Measurements from ENCODE around the gene TMEM219. TPM values are rescaled to one million over a fixed set of nuclear protein-coding genes. Genes with fewer than 3 reads are reported as not detected.
"Not testable (repeated sequence)": the region's sequence is repeated elsewhere in the genome, so short reads cannot be mapped to it uniquely, and the experiment has no call there.

TMEM219 gene
- total RNA-seq, 4 donors from 2014 or later, result 149 to 210 (median 158) TPM

- Histone ChIP-seq H3K4me1 (peaks cover 0 to 10% (median 4%) of the 10 kb centered on the region in 4 donors), H3K36me3 (no peaks in the 10 kb centered on the region), H3K9me3 (no peaks in the 10 kb centered on the region), H3K27ac (no peak overlapping the region), H3K4me3 (no peak overlapping the region), H3K27me3 (peaks cover 11% of the 10 kb centered on the region)
- no peak for DNase-seq
- no peak for TF ChIP-seq EP300 (IDR thresholded peaks at IDR 0.05; ENCODE audit: low read depth)
- TF ChIP-seq POLR2A (IDR thresholded peaks at IDR 0.05), result no peak
- intact Hi-C loops (cut with DNase I; ENCODE audit: low total_unique reads), result loop anchor here (5.0 kb wide), 1 partner anchor 1759 kb away; no protein-coding TSS in a partner anchor
- in situ Hi-C loops (cut with MboI; ENCODE audit: low pct_ligation_motif_present in 1 of 4, low pct_unique_long_range_greater_than_20kb in 1 of 4, low sequenced_read_pairs in 3 of 4), result loop anchor here in 2 of 4 donors (25.0 kb wide), 2 partner anchors 154 to 329 kb away; partner anchors contain the start of genes CDIPT (in 2 of the 2) and QPRT (in 1 of the 2)
- 69 to 95% methylated on average over 3 to 8 of the region's 8 CpGs for WGBS, 2 donors (ENCODE audit: low coverage in 1 of 2)
Observed at GRCh38 chr16:30016555-30017276, 54.8 kb downstream of the TMEM219 start.

- Histone ChIP-seq H3K27me3 (peaks cover 5% of the 10 kb centered on the region), H3K4me1 (peaks cover 0 to 10% (median 4%) of the 10 kb centered on the region in 4 donors), H3K9me3 (no peaks in the 10 kb centered on the region), H3K27ac (no peak overlapping the region), H3K4me3 (no peak overlapping the region), H3K36me3 (no peaks in the 10 kb centered on the region)
- in situ Hi-C loops (cut with MboI; ENCODE audit: low pct_ligation_motif_present in 1 of 4, low pct_unique_long_range_greater_than_20kb in 1 of 4, low sequenced_read_pairs in 3 of 4), result loop anchor here in 2 of 4 donors (25.0 kb wide), 2 partner anchors 155 to 330 kb away; partner anchors contain the start of genes CDIPT (in 2 of the 2) and QPRT (in 1 of the 2)
- no peak for TF ChIP-seq POLR2A (IDR thresholded peaks at IDR 0.05)
- no peak for TF ChIP-seq EP300 (IDR thresholded peaks at IDR 0.05; ENCODE audit: low read depth)
- no peak for TF ChIP-seq POLR2AphosphoS5 (IDR thresholded peaks at IDR 0.05)
- intact Hi-C loops (cut with DNase I; ENCODE audit: low total_unique reads), result loop anchor here (5.0 kb wide), 1 partner anchor 1760 kb away; no protein-coding TSS in a partner anchor
- no peak for DNase-seq
- 96 to 100% methylated on average over 2 of the region's 2 CpGs for WGBS, 2 donors (ENCODE audit: low coverage in 1 of 2)
Observed at GRCh38 chr16:30017277-30017656, 55.4 kb downstream of the TMEM219 start.

GRCh38 chr16:30017937-30018336 is 56.1 kb downstream of the TMEM219 start:
- 87 to 90% methylated on average over 2 to 4 of the region's 4 CpGs for WGBS, 2 donors (ENCODE audit: low coverage in 1 of 2)

GRCh38 chr16:30018731-30019158 is 56.9 kb downstream of the TMEM219 start:
- H3K9me3 ChIP-seq, result no peaks in the 10 kb centered on the region
- no peak overlapping the region for H3K27ac ChIP-seq
- peaks cover 0 to 10% (median 4%) of the 10 kb centered on the region in 4 donors for H3K4me1 ChIP-seq
- TF ChIP-seq EP300 (IDR thresholded peaks at IDR 0.05; ENCODE audit: low read depth) (no peak), POLR2A (IDR thresholded peaks at IDR 0.05) (no peak), CTCF (IDR thresholded peaks at IDR 0.05) (no peak), POLR2AphosphoS5 (IDR thresholded peaks at IDR 0.05) (no peak)
- H3K4me3 ChIP-seq, result no peak overlapping the region
- no peaks in the 10 kb centered on the region for H3K27me3 ChIP-seq
- H3K36me3 ChIP-seq, result no peaks in the 10 kb centered on the region
- in situ Hi-C loops (cut with MboI; ENCODE audit: low pct_ligation_motif_present in 1 of 4, low pct_unique_long_range_greater_than_20kb in 1 of 4, low sequenced_read_pairs in 3 of 4) (loop anchor here in 2 of 4 donors (25.0 kb wide), 2 partner anchors 156 to 331 kb away; partner anchors contain the start of genes CDIPT (in 2 of the 2) and QPRT (in 1 of the 2)), intact Hi-C loops (cut with DNase I; ENCODE audit: low total_unique reads) (loop anchor here (5.0 kb wide), 1 partner anchor 1761 kb away; no protein-coding TSS in a partner anchor)
- WGBS, 2 donors (ENCODE audit: low coverage in 1 of 2), result 75 to 83% methylated on average over 1 to 4 of the region's 4 CpGs
- DNase-seq, result no peak

More at GRCh38 chr16:30017937-30018336, 56.1 kb downstream of the TMEM219 start:
- intact Hi-C loops (cut with DNase I; ENCODE audit: low total_unique reads), result loop anchor here (5.0 kb wide), 1 partner anchor 1761 kb away; no protein-coding TSS in a partner anchor
- H3K4me3 ChIP-seq, H3K9me3 ChIP-seq, H3K36me3 ChIP-seq, DNase-seq, H3K27ac ChIP-seq, H3K27me3 ChIP-seq: not testable (repeated sequence)
- in situ Hi-C loops (cut with MboI; ENCODE audit: low pct_ligation_motif_present in 1 of 4, low pct_unique_long_range_greater_than_20kb in 1 of 4, low sequenced_read_pairs in 3 of 4), result loop anchor here in 2 of 4 donors (25.0 kb wide), 2 partner anchors 156 to 331 kb away; partner anchors contain the start of genes CDIPT (in 2 of the 2) and QPRT (in 1 of the 2)
- H3K4me1 ChIP-seq, result peaks cover 0 to 10% (median 4%) of the 10 kb centered on the region in 4 donors

Other genes starting within 250 kb of the TMEM219 start
- gene C16orf54, start 216.1 kb upstream of the TMEM219 start, total RNA-seq, result 1 to 10 TPM in 3 of 4 donors, not detected in 1; 3.0 to 8.2 (median 3.8) TPM
- gene ZG16, start 183.8 kb upstream of the TMEM219 start, total RNA-seq, result 1,000 to 10,000 TPM in 1 of 4 donors, 100 to 1,000 TPM in 1, 10 to 100 TPM in 2; 73.4 to 1,268 (median 104) TPM
- 100 to 1,000 TPM in 1 of 4 donors, 10 to 100 TPM in 3; 37.6 to 159 (median 59.5) TPM for gene KIF22, start 171.3 kb upstream of the TMEM219 start, total RNA-seq
- 100 to 1,000 TPM; 170 to 292 (median 233) TPM for gene MAZ, start 155.6 kb upstream of the TMEM219 start, total RNA-seq
- gene PRRT2, start 149.9 kb upstream of the TMEM219 start, total RNA-seq, result 1 to 10 TPM in 3 of 4 donors, not detected in 1; 1.4 to 6.0 (median 1.9) TPM
- gene PAGR1, start 145.9 kb upstream of the TMEM219 start, total RNA-seq, result 10 to 100 TPM; 28.8 to 47.5 (median 32.3) TPM
- gene MVP, start 141.6 kb upstream of the TMEM219 start, total RNA-seq, result 100 to 1,000 TPM; 483 to 654 (median 553) TPM
- 100 to 1,000 TPM in 1 of 4 donors, 10 to 100 TPM in 3; 58.5 to 139 (median 94.5) TPM for gene CDIPT, start 98.9 kb upstream of the TMEM219 start, total RNA-seq
- 1 to 10 TPM; 2.0 to 9.7 (median 6.3) TPM for gene SEZ6L2, start 62.5 kb upstream of the TMEM219 start, total RNA-seq
- 1 to 10 TPM in 2 of 4 donors, under 1 TPM in 1, not detected in 1; 0.40 to 1.2 (median 1.1) TPM for gene ASPHD1, start 61.6 kb upstream of the TMEM219 start, total RNA-seq
- 100 to 1,000 TPM in 1 of 4 donors, 10 to 100 TPM in 3; 40.3 to 110 (median 57.4) TPM for gene KCTD13, start 35.9 kb upstream of the TMEM219 start, total RNA-seq
- 100 to 1,000 TPM in 1 of 4 donors, 10 to 100 TPM in 3; 54.6 to 103 (median 68.1) TPM for gene TAOK2, start 11.8 kb downstream of the TMEM219 start, total RNA-seq
- gene HIRIP3, start 33.5 kb downstream of the TMEM219 start, total RNA-seq, result 10 to 100 TPM in 2 of 4 donors, 1 to 10 TPM in 2; 1.8 to 11.7 (median 8.8) TPM
- 10 to 100 TPM; 65.6 to 94.3 (median 73.0) TPM for gene INO80E, start 34.2 kb downstream of the TMEM219 start, total RNA-seq
- 10 to 100 TPM in 1 of 4 donors, 1 to 10 TPM in 3; 7.2 to 28.8 (median 9.7) TPM for gene DOC2A, start 48.9 kb downstream of the TMEM219 start, total RNA-seq
- not detected for gene C16orf92, start 61.1 kb downstream of the TMEM219 start, total RNA-seq
- gene TLCD3B, start 69.2 kb downstream of the TMEM219 start, total RNA-seq, result not detected
- gene ALDOA, start 103.7 kb downstream of the TMEM219 start, total RNA-seq, result 1,000 to 10,000 TPM in 2 of 4 donors, 100 to 1,000 TPM in 2; 778 to 1,392 (median 1,174) TPM
- gene PPP4C, start 113.9 kb downstream of the TMEM219 start, total RNA-seq, result 10 to 100 TPM; 17.7 to 92.3 (median 74.3) TPM
- 1 to 10 TPM in 1 of 4 donors, under 1 TPM in 1, not detected in 2; 0.82 to 2.2 TPM for gene TBX6, start 129.8 kb downstream of the TMEM219 start, total RNA-seq
- gene YPEL3, start 134.1 kb downstream of the TMEM219 start, total RNA-seq, result 100 to 1,000 TPM in 3 of 4 donors, 10 to 100 TPM in 1; 90.8 to 154 (median 125) TPM
- gene GDPD3, start 151.5 kb downstream of the TMEM219 start, total RNA-seq, result 10 to 100 TPM in 3 of 4 donors, 1 to 10 TPM in 1; 9.4 to 33.3 (median 30.4) TPM
- gene MAPK3, start 161.1 kb downstream of the TMEM219 start, total RNA-seq, result 100 to 1,000 TPM; 226 to 448 (median 244) TPM
- gene CORO1A, start 221.5 kb downstream of the TMEM219 start, total RNA-seq, result 10 to 100 TPM in 3 of 4 donors, 1 to 10 TPM in 1; 5.6 to 30.2 (median 24.0) TPM
- 1,000 to 10,000 TPM in 1 of 4 donors, 100 to 1,000 TPM in 2, 10 to 100 TPM in 1; 39.6 to 1,391 (median 605) TPM for gene BOLA2B, start 231.6 kb downstream of the TMEM219 start, total RNA-seq
- 100 to 1,000 TPM; 118 to 327 (median 158) TPM for gene SLX1A, start 231.8 kb downstream of the TMEM219 start, total RNA-seq
- 100 to 1,000 TPM in 1 of 4 donors, 10 to 100 TPM in 3; 55.4 to 864 (median 58.7) TPM for gene SULT1A3, start 237.2 kb downstream of the TMEM219 start, total RNA-seq

All from transverse colon (tissue), 4 donors.